NCI-H1105 treated with DMSO at 0.1 percent for 48 hours (cell line): ENCODE results near the gene CAPN13.

Experiments used
- DNase-seq: peaks from one replicate; lab custom pipeline; 2025; lab: John Stamatoyannopoulos, UW

Gene CAPN13

GRCh38 chr2:30683236-30683956 lies 123.8 kb downstream of the CAPN13 start:
- DNase-seq: no peak

GRCh38 chr2:30681022-30681421 lies 126.2 kb downstream of the CAPN13 start:
- DNase-seq: no peak

- no peak for DNase-seq
These were observed 127.1 kb downstream of the CAPN13 start for GRCh38 chr2:30680121-30680520.

GRCh38 chr2:30679426-30680088 lies 127.7 kb downstream of the CAPN13 start:
- DNase-seq: no peak

- DNase-seq: no peak
These were observed 128.7 kb downstream of the CAPN13 start for GRCh38 chr2:30678410-30679137.

- DNase-seq: no peak
These were observed 129.3 kb downstream of the CAPN13 start for GRCh38 chr2:30677861-30678385.

- DNase-seq: no peak
These were observed 130.0 kb downstream of the CAPN13 start for GRCh38 chr2:30677231-30677630.

GRCh38 chr2:30675758-30676157 lies 131.5 kb downstream of the CAPN13 start:
- no peak for DNase-seq

GRCh38 chr2:30673127-30673526 lies 134.1 kb downstream of the CAPN13 start:
- DNase-seq: no peak
